ENCODE results near the gene SCARB1.

SCARB1 gene

DNA sequence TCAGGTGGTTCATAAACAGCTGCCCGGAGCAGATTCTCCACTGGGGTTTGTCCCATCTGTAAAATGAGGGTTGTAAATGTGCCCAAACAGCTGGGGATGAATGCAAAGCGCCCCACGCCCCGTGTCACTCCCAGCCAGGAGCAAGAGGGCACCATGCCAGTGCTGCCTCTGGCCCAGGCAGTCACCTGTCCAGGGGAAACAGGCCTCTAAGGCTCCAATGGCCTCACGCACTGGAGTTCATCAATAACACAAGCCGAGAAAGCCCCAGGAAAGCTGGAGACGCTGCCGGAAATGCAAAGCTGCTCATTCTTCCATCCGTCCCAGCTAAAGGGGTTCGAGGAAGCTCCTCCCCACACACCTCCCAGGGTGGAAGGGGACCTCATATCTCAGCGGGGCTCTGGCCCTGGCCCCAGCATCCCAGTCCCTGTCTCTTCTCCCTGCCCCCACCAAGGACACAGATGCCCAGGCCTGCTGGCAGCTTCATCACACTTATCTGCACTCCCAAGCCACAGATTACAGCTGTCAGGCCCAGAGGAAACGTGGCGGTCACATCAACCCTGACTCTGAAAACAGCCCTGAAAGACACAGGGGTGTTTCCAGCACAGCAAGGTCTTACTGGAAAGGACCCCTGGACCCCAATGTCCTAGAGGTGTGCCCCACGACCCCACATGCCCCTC lies 21.5 kb downstream of the SCARB1 start:
- no peak for DNase-seq (ENCODE audit: low spot score)

DNA sequence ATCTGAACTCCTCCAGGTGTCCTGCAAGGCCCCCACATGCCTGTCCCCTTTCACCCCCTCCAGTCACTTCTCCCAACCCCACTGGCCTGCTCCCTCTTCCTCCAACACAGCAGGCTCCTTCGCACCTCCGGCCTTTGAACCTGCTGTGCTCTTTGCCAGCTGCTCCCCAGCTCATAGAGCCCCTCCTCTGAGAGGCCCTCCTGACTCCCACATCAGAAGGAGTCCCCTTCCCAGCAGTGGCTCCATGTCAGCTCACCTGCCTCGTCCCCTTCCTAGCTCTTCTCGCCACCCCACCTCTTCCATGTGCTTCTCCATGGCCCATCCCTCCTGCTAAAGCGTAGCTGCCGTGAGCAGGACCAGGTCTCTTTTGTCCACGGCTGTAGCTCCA lies 22.1 kb downstream of the SCARB1 start:
- no peak for DNase-seq (ENCODE audit: low spot score)

- DNase-seq (ENCODE audit: low spot score): no peak
Observed at GRCh38 chr12:124837958-124838803, 25.5 kb downstream of the SCARB1 start.

GRCh38 chr12:124837249-124837897 lies 26.3 kb downstream of the SCARB1 start:
- DNase-seq (ENCODE audit: low spot score): no peak

GRCh38 chr12:124836759-124837158 lies 26.9 kb downstream of the SCARB1 start:
- DNase-seq (ENCODE audit: low spot score): no peak

DNA sequence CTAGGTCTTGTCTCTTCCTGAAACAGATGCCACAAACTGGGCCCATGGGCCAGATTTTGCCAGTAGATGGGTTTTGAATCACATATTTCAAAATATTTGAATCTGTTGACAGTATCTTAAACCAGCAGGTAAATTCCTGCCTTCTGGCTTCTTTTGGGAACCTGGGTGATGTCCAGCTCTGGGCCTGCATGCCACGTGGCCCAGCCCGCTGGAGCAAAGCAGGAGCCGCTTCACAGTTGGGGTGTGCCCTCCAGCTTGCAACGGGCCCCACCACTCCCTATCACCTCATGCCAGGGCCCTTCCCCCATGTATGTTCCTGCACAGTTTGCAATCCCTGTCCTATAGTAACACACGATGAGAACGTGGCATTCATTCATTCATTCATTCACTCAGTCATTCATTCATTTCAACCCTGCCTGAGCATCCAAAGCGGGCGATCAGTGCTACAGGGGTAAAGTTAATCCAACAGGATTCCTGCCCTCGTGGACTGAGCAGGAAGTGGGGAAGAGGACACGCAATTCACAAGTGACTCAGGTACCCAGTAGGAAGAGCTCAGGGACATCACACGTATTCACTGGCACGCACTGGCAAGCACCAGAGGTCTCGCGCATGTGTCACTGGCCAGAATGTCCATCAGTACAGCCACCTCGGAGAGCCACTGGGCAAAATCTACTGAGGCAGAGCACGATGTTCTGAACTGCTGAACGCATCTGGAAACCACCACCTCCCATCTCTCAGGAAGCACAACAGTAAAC lies 27.8 kb downstream of the SCARB1 start:
- no peak for DNase-seq (ENCODE audit: low spot score)

DNA sequence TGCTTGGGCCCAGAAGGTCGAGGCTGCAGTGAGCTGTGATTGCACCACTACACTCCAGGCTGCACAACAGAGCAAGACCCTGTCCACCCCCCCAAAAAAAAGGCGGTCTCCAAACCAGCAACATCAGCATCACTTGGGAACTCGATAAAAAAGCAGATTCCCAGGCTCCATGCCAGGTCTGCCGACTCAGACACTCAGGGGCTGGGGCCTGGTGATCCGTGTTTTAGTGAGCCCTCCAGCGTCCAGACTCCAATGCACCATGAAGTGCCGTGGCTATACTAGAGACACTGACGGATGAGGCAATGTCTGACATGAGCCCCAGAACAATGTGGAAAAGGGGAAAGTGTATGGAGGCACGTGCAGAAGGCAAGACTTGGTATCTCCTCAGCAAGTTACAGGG lies 28.8 kb downstream of the SCARB1 start:
- no peak for DNase-seq (ENCODE audit: low spot score)

DNA sequence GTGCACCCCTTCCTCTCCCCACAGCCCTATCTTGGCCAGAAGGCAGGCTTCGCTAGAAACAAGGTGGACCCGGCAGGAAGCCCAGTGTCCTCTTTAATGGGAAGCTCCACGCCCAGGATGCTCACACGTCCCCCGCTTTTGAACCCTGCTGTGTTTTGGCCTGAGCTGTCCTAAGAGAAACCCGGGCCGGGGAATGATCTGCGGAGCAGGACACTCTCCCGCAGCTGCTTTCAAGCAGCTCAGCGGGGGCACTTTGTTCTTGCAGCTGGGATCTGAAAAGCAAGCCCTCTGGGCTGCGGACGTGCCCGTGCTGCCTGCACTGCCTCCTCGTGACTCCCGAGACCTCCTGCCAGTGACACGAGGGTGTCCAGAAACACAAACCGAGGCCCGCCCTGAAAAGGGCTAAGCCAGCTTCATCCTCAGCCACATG lies 30.0 kb downstream of the SCARB1 start:
- DNase-seq (ENCODE audit: low spot score): peak; percentile 91

DNA sequence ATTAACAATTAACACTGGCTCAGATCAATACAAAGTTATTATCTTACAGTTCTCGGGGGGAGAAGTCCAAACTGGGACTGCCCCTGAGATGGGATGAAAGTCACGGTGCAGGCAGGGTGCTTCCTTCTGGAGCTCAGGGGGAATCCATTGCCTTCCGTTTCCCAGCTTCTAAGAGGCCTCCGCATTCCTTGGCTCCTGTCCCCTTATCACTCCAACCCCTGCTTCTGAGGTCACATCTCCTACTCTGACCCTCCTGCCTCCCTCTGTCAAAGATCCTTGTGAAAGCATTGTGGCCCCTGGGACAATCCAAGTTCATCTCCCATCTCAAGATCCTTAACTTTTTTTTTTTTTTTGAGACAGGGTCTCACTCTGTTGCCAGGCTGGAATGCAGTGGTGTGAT lies 30.8 kb downstream of the SCARB1 start:
- no peak for DNase-seq (ENCODE audit: low spot score)

DNA sequence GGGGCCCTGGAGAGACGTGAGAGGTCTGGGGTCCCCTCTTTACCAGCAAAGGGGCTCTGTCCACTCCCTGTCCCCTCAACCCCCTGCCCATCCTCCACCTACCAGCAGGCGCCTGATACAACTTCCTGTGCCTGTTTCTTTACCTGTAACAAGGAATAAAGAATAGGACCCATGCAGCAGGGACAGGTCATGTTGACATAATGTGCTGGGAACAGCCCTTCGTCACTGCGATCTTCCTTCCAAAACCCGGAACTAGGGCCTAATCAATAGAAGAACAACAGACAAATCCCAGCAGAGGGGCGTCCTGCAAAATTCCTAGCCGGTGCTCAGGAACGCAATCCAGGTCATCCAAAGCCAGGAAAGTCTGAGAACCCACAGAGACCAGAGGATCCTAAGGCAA lies 32.1 kb downstream of the SCARB1 start:
- no peak for DNase-seq (ENCODE audit: low spot score)

- no peak for DNase-seq (ENCODE audit: low spot score)
Observed at GRCh38 chr12:124830306-124830705, 33.4 kb downstream of the SCARB1 start.

GRCh38 chr12:124829708-124830304 lies 33.9 kb downstream of the SCARB1 start:
- DNase-seq (ENCODE audit: low spot score): no peak

GRCh38 chr12:124829008-124829707 lies 34.5 kb downstream of the SCARB1 start:
- DNase-seq (ENCODE audit: low spot score): no peak

- no peak for DNase-seq (ENCODE audit: low spot score)
Observed at GRCh38 chr12:124828264-124829007, 35.2 kb downstream of the SCARB1 start.

GRCh38 chr12:124827588-124828184 lies 36.0 kb downstream of the SCARB1 start:
- no peak for DNase-seq (ENCODE audit: low spot score)

GRCh38 chr12:124824195-124824594 lies 39.5 kb downstream of the SCARB1 start:
- no peak for DNase-seq (ENCODE audit: low spot score)

DNA sequence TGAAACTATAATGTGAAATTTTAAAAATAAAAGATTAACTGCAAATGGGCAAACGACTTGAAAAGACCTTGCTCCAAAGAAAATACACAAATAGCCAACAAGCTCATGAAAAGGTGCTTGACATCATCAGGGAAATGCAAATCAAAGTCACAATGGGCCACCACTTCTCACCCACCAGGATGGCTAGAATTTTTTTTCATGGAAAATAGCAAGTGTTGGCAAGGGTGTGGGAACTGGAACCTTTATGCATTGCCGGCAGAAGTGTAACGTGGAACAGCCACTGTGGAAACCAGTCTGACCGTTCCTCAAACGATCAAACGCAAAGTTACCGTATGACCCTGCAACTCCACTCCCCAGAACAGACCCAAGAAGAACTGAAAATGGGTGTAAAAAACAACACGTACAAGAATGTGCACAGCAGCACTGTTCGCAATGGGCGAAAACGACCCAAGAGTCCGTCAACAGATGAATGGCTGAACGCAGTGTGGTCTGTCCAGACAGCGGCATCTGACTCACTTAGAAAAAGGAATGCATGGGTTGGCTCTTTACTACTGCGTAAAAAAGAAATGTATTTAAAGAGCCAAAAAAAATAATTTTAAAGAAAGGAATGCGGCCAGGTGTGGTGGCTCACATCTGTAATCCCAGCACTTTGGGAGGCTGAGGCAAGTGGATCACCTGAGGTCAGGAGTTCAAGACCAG lies 40.2 kb downstream of the SCARB1 start:
- DNase-seq (ENCODE audit: low spot score): no peak

DNA sequence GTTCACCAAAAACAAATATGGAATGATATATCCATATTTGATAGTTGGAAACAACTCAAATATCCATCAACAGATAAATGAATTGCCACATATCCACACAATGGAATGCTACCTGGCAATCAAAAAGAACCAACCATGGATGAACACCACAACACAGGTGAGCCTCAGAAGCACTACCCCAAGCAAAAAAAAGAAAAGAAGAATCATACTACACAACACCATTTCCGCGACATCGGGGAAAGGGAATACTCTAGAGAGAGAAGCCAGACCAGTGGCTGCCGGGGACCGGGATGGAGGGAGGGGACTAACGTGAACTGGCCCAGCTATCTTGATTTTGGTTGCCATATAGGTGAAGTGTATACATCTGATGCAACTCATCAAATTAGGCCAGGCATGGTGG lies 41.4 kb downstream of the SCARB1 start:
- no peak for DNase-seq (ENCODE audit: low spot score)

Data from ecto neural progenitor cell (in vitro differentiated cells).